Subcutaneous adipose tissue (tissue), 4 donors: ENCODE data around the gene ZNF80. TPM values are rescaled to one million over a fixed set of nuclear protein-coding genes. Genes with fewer than 3 reads are reported as not detected.

Experiments
- total RNA-seq, 4 donors: library from RNA; depleted of rRNA; stranded (reverse); fragments of >200 nt; gene quantifications; one replicate each; pipeline ENCODE4 v1.1.0, GENCODE V29; 2016
- TF ChIP-seq, protein P1 (sequence below): fragments of 450-650 bp; IDR thresholded peaks from one replicate; pipeline ENCODE4 v1.5.1; 2016; ENCODE audit warnings: low read depth, mild to moderate bottlenecking, control low read depth, antibody characterized with exemption, moderate library complexity

Gene ZNF80
- total RNA-seq, 4 donors from 2014 or later = 0.49 TPM; not detected in 3

DNA sequence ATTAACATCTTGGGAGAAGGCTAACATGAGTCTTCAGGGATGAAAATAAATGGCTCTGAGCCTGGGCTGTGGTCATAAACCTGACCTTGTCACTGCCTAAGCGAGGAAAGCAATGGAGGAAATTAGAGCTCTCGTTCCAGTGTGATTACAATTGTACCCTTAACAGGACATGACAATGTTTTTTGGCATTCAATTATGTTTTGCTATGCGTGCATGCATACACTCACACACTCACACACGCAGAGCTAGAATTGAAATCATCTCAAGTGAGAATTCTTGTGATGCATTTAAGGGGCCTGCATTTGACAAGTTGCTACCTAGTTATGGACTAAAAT is 24.1 kb downstream of the ZNF80 start:
- TF ChIP-seq, protein P1, sequence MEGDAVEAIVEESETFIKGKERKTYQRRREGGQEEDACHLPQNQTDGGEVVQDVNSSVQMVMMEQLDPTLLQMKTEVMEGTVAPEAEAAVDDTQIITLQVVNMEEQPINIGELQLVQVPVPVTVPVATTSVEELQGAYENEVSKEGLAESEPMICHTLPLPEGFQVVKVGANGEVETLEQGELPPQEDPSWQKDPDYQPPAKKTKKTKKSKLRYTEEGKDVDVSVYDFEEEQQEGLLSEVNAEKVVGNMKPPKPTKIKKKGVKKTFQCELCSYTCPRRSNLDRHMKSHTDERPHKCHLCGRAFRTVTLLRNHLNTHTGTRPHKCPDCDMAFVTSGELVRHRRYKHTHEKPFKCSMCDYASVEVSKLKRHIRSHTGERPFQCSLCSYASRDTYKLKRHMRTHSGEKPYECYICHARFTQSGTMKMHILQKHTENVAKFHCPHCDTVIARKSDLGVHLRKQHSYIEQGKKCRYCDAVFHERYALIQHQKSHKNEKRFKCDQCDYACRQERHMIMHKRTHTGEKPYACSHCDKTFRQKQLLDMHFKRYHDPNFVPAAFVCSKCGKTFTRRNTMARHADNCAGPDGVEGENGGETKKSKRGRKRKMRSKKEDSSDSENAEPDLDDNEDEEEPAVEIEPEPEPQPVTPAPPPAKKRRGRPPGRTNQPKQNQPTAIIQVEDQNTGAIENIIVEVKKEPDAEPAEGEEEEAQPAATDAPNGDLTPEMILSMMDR = no peak

DNA sequence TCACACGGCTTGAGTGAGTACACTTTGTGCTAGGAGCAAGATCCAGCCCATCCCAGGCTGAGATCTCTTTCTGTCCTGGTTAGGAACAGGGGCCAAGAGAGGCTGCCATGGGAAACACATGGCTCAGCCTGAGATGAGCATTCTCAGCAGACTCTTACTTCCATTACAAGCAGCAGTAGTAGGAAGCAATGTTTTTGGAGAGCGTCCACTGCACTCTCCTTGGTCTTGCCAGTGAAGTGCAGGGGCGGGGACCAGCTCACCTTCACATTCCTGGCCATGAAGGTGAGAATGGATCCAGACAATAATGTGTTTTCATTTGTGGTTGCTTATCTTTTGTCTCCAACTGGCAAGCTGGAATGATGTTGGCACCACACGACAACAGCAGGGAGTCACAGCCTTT is 24.7 kb downstream of the ZNF80 start:
- TF ChIP-seq, protein P1 = no peak

DNA sequence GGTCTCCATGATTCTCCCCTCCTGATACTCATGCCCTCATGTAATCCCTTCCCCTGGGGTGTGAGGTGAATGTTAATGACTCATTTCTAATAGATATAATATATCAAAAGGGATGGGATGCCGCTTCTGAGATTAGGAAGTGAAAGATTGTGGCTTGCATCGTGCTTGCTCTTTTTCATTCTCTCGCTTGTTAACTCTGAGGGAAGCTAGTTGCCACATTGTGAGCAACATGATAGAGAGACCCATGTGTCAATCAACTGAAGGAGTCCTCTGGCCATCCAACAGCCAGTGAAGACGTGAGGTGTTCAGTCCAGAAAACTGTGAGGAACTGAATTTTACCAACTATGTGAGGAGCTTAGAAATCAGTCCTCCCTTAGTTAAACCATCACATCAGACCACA is 29.6 kb downstream of the ZNF80 start:
- TF ChIP-seq, protein P1 = no peak

DNA sequence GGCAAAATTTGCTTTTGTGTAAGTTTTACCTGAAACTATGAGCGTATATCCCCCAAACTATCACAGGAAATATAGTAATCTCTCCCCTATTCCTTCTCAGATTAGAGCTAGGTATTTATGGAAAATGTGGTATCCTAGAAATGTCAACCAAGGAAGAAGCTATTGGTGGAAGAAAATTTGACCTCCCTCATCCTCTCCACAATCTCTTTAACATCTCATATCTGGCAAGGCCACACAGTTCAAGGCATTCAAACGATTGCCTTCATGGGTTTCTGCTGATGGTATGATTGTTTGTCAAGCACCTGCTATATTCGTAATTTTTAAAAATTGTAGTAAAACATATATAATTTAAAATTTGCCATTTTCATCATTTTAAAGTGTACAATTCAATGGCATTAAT is 31.0 kb downstream of the ZNF80 start:
- TF ChIP-seq, protein P1 = no peak

DNA sequence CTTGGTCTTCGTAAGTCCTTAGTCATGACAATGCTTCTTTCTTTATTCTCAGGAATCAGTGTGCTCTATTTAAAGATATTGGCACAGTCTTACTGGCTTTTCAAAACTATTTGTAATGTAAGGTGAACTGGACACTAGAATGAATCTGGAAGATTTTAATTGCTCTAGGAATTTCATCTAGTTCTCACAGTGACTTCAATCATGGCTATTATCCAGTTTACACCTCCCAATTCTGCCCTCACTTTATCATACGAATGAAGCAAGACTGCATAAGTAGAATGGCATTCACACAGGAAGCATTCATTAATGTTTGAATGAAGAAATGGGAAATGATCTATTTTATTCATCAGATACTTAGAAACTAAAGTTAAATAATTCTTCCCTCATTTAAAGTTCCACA is 31.8 kb downstream of the ZNF80 start:
- TF ChIP-seq, protein P1 = no peak

DNA sequence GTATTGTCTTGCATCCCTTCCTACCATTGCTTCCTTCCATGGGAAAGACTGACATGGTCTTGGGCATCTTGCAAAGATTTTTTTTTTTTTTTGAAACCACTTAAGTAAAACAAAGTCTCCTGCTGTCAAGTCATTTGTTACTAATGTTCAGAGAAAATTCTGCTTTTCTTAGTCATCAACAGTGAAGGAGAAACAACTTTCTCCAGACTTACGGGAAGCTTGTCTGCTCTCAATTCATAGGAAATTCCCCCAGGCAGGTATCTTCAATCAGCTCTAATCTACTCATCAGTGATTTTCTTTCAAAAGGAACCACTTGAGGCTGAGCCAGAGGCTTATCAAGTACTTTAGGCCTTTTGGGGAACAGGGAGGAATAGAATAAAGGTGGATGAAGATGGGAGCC is 42.6 kb downstream of the ZNF80 start:
- TF ChIP-seq, protein P1 = no peak

DNA sequence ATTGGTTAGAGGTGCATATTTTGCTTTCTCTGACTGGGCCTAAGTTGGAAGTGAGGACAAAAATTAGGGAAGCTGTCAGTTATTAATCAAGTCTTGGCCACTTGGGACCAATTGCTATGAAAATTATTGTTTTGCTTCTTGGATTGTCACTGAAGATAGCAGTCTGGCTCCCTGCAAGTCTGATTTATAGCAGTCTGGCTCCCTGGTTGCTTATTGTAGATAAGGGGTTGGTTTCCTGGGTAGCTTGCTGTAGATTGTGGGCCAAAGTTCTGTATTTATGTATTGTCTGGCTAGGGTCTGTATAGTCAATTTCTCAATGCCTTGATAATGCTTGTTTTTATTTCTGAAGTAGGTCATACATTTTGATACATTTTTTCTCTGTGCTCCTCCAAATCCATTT is 45.2 kb downstream of the ZNF80 start:
- TF ChIP-seq, protein P1 = no peak

DNA sequence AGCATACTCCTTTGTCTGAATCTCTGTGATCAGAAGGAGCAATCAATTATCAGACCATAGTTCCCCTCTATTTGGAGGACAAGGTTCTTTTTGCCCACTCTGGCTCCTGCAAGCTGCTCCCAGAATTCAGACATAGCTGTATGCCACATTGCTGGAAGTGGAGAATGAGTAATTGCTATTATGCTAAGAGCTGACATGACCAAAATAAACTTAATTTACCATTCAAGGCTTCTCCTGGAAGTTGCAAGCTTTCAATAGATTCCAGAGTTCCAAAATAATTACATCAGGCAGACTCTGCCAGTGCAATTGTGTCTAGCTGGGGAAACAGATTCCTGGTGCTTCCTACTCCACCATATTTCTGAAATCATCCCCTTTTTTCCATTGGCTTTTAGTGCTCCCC is 50.9 kb downstream of the ZNF80 start:
- TF ChIP-seq, protein P1 = no peak
